GM19099 (cell line): Measurements from ENCODE around the gene GSTA1.

Experiments used
- POLR2A ChIP-seq: IDR thresholded peaks from 3 replicates; pipeline ENCODE4 v1.6.1; 2011; ENCODE audit warnings: low read depth; ENCODE audit not compliant: insufficient read length; ENCODE audit errors: extremely low read depth

The GSTA1 gene

DNA sequence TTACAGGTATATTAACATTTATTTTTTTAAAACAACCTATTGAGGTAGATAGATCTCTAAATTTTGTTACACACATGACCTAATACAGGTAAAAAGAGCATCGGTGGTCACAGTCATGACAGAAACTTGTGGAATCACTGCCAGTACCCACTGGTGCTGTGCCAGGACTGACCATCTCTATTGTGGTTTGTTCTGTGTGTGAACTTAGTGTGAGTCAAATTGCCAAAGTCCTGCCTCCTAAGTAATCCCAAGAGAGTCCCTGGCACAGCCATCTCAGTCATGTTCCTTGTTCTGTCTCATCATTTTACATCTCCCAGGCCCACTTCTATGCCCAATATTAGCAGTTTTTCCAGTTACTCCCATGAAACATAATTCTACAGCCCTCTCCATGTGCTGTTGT is 61.7 kb downstream of the GSTA1 start:
- TF ChIP-seq POLR2A = no peak
